ENCODE data around the gene CACNA2D3. TPM values are rescaled to one million over a fixed set of nuclear protein-coding genes. Genes with fewer than 3 reads are reported as not detected.
A peak's percentile ranks its signal among the peaks of the same experiment; 100 is the strongest.

The CACNA2D3 gene
- polyA plus RNA-seq, 12 donors = 1.3 to 4.9 (median 3.1) TPM; not detected in 2

DNA sequence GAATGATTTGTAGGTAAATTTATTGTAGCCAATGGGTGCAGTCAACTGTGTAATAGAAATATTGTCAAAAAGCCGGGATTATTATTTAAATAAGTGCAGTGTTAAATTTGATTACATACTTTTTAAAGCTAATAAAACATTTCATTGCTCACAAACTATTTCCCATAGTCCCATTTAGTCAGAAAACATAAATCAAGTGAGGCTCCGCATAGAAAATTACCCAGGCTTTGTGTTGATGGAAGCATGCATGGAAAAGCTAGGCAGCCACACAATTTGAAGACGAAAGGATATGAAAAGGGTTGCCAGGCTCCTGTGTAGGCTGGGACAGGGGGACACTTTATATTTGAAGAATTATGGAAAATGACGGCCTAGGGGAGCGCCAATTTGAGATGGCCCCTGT, 723.2 kb downstream of the CACNA2D3 start:
- DNase-seq = no peak

DNA sequence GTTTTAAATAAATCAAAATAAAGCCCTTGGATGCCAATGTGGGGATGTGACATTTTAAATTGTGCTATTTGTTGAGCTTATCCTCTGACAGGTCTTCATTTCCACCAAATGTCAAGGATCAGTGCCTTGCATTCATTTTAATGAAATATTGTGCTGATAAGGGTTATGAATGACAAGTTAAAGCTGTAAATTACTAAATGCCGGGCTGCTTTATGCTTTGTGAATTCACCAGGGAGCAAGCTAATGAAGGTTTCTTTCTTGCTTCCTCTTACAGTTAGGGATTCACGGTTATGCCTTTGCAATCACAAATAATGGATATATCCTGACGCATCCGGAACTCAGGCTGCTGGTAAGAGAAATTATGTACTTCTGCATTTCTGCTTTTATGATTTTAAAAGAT, 723.8 kb downstream of the CACNA2D3 start:
- no peak for DNase-seq

DNA sequence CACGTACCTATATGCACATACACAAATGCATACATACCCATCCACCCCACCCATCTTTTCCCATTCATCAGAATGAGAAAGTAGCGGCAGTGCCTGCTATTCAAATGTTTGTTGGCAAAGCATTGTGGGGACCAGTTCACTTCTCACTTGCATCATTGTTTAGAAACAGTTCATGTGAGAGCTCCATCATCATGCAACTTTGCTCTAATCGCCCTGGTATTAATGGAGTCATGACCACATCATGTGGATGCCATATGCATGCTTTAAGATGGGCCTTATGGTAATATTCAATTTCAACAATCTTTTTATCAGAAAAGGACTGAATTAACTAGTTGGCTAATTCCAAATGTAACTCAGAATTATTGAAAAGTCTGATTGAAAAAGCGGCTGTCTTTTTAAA, 725.0 kb downstream of the CACNA2D3 start:
- DNase-seq = no peak

GRCh38 chr3:54849360-54849759, 727.0 kb downstream of the CACNA2D3 start:
- no peak for DNase-seq

- no peak for DNase-seq
Measured at GRCh38 chr3:54850484-54851018, 728.2 kb downstream of the CACNA2D3 start.

GRCh38 chr3:54853573-54854404, 731.4 kb downstream of the CACNA2D3 start:
- DNase-seq = peak; percentile 70

DNA sequence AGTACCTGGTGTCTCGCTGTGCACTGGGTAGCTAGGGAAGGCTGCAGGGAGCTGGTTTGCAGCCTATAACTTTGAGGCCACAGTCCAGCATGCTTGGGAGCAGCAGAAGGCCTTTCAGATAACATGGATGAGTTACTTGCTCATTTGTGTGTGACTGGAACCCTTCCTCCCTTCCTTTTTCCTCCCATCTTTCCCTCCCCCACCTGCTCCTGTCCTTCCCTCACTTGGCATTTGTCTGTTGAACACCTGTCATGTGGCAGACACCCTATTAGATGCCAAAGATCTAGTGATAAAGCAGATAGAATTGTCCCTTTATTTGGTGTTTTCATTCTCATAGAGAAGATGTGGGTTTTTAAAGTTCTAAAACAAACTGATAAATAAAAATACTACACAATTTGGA, 733.9 kb downstream of the CACNA2D3 start:
- DNase-seq = no peak

- DNase-seq = no peak
Measured at GRCh38 chr3:54857343-54857742, 735.0 kb downstream of the CACNA2D3 start.

DNA sequence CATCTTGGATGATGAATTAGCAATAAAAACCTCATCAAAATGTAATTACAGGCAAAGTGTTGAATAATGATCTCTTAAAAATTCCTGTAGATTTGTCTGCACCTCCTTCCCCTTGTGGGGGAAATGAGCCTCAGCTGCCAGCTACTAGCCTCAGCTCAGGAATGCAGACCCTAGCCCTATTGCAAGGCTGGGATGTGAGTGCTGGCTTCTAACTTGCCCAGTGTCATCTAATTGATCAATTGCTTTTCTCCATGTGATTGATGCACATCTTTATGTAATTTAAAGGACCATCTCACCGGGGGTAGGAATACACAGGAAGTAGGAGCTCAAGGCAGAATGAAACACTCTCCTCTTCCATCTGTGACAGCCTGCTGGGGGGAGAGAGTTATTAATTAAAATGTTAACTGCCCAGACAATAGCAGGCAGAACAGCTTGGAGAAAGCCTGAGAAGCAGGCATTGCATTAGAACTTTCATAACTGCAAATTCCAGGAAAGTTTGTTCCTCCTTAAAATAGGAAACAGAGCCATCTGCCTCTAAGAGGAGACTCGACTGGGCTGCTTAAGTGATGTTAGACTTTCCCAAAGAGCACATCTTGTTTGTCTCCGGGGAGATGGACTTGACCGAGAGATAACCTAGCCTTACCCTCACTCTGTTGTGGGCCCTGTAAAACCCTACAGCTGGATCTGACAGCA, 735.9 kb downstream of the CACNA2D3 start:
- no peak for DNase-seq

GRCh38 chr3:54859184-54859583, 736.8 kb downstream of the CACNA2D3 start:
- no peak for DNase-seq

GRCh38 chr3:54861248-54862067, 739.1 kb downstream of the CACNA2D3 start:
- DNase-seq = no peak

- DNase-seq = no peak
Measured at GRCh38 chr3:54862526-54862925, 740.2 kb downstream of the CACNA2D3 start.

GRCh38 chr3:54863366-54863765, 741.0 kb downstream of the CACNA2D3 start:
- DNase-seq = no peak

DNA sequence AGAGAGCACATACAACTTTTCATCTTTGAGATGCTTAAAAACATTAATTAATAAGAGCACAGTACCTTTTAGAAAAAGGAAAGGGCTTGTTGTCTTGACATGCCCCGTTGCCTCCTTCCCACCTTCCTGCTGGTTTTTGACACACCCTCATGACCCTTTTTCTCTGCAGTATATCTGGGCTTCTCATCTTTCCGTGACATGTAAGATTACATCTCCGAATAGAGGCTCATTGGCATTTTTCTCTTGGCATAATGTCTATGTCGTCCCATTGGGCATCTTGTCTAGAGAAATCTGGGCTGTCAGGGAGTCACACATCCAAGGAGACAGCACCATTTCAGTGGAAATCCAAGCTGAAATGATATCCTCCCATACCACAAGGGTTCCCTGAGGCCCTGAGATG, 741.4 kb downstream of the CACNA2D3 start:
- no peak for DNase-seq

- no peak for DNase-seq
Measured at GRCh38 chr3:54865316-54865715, 743.0 kb downstream of the CACNA2D3 start.

DNA sequence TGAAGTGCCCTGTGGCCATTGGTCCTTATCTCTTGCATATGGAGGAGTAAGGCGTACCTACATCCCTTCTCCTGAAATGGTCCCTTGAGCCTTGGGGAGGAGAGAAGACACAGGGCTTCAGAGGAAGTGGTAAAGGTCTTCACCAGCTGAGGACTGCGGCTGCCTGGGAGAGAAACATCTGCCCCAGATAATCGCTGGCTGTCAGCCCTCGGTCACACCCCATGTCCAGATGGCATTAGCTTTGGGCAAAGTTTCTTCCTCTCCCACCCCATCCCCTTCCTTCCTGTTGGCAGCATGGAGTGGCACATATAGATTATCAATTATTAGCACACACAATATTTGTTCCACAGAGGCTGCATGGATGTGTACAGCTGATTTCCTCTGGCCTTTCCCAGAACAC, 743.9 kb downstream of the CACNA2D3 start:
- DNase-seq = no peak

DNA sequence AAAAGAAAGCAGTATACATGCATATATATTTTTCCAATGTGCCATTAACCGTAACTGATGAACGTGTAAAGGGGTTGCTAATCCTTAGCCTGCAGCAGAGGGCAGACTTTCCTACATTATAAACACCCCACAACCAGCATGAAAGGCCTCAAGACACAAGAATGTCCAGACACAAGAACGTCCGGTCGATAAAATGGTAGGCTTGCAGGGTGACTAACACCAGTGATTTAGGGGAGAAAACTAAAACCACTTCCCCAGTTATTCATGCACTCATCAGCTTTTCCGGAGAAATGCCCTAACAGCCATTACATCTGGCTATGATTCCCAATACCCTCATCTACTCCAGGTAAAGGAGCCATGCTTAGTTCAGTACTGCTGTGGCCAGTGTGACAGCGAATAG, 748.1 kb downstream of the CACNA2D3 start:
- DNase-seq = peak; percentile 56

- no peak for DNase-seq
Measured at GRCh38 chr3:54871867-54872266, 749.5 kb downstream of the CACNA2D3 start.

DNA sequence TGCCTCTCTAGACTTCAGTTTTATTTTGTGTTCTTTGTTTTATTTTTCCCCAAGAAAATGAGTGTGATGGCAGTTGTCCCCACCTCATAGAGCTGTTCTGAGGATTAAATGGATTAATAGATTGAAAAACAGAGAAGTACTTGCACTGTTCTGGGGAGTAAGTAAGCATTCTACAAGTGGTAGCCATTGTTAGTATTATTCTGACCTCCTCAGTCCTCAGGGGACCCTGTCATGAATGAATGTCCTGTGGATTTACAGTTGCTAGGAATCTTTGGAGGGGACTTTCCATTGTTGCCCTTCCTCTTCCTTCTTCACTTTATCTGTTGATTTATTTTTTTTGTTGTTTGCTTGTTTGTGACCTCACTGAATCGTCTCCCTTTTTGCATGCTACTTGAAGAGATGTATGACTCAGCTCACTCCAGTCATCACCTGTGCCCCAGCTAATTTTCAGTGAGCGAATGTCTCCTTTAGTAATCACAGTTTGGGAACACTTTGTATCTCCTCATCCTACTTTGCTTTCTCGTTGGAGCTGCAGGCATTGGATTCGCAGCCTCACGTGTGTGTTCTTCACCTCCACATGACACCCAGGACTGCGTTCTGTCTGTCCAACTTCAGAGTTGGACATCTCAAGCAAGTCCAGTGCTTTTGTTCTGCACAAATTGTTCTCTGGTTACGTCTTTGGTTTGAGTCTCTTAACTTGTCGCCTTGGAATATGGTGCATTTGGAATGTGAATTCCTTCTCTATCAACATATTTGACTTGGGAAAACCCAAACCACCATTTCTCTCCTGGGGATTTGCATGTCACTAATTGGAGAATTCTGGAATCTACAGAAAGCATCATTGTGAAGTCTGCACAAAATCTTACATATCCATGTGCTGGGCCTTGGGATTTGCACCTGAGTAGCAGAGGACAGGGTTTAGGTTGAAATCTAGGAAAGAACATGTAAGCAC, 751.0 kb downstream of the CACNA2D3 start:
- DNase-seq = no peak

DNA sequence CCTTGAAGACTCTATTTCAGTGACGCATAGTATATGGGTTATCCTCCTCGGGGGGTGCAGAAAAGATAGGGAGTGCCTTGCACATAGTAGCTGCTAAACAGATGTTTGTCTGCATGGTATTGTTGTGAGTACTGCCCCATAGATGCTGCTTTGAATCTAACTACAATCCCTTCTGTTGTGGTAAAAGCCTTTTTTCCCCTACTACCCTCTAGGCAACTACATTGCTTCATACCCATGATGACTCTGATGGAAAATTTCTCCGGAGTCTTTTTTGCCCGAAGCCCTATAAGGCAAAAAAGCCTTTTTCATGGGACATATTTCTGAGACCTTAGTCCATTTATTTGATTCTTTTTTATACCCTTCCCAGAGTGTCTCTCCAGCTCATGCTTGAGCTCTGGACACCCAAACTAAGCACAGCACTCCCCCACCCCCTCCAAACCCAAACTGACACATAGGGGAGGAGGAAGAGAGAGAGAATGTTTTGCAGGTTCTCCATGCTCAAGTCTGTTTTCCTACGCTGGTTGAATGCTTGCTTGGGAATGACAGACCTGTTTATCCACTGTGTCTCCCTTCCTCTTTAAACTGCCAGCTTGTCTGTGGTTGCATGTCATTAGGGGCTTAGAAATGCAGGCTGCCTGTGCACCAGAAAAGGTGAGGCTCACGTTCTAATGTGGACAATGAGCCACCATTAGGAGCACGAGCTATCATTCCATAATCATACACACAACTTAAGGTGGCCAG, 752.6 kb downstream of the CACNA2D3 start:
- DNase-seq = no peak

Data from muscle of arm (tissue), 12 donors.